Measurements from ENCODE around the gene INSL3.
"Not testable (repeated sequence)": the region's sequence is repeated elsewhere in the genome, so short reads cannot be mapped to it uniquely, and the experiment has no call there.

DNA sequence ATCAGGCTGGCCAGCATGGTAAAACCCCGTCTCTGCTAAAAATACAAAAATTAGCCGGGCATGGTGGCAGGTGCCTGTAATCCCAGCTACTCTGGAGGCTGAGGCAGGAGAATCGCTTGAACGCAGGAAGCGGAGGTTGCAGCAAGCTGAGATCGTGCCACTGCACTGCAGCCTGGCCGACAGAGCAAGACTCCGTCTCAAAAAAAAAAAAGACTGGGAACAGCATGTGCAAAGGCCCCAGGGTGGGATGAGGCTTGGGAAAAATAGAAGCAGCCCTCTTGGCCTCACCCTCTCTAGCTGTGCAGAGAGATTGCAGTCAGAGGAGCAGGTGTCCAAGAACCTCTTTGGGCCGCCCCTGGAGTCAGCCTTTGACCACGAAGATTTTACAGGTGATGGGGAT, 43.5 kb downstream of the INSL3 start:
- TF ChIP-seq POLR2A (IDR thresholded peaks at IDR 0.05) = not testable (repeated sequence)
- TF ChIP-seq, protein P1, sequence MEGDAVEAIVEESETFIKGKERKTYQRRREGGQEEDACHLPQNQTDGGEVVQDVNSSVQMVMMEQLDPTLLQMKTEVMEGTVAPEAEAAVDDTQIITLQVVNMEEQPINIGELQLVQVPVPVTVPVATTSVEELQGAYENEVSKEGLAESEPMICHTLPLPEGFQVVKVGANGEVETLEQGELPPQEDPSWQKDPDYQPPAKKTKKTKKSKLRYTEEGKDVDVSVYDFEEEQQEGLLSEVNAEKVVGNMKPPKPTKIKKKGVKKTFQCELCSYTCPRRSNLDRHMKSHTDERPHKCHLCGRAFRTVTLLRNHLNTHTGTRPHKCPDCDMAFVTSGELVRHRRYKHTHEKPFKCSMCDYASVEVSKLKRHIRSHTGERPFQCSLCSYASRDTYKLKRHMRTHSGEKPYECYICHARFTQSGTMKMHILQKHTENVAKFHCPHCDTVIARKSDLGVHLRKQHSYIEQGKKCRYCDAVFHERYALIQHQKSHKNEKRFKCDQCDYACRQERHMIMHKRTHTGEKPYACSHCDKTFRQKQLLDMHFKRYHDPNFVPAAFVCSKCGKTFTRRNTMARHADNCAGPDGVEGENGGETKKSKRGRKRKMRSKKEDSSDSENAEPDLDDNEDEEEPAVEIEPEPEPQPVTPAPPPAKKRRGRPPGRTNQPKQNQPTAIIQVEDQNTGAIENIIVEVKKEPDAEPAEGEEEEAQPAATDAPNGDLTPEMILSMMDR (IDR thresholded peaks at IDR 0.05) = not testable (repeated sequence)
